HG03095 (cell line): ENCODE data around the gene GSK3B.

Source experiments
- ATAC-seq: cut with Tn5 transposase; IDR thresholded peaks from one replicate; pipeline ENCODE4 v1.9.1; 2021; ENCODE audit warnings: moderate library complexity; ENCODE audit not compliant: unreplicated experiment

GSK3B gene

DNA sequence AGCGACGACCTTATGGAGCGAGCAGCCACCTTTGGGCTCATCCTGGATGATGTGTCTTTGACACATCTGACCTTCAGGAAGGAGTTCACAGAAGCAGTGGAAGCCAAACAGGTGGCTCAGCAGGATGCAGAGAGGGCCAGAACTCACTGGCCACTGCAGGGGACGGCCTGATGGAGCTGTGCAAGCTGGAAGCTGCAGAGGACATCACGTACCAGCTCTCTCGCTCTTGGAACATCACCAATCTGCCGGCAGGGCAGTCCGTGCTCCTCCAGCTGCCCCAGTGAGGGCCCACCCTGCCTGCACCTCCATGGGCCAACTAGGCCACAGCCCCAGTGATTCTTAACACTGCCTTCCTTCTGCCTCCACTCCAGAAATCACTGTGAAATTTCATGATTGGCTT is 302.0 kb downstream of the GSK3B start:
- no peak for ATAC-seq

DNA sequence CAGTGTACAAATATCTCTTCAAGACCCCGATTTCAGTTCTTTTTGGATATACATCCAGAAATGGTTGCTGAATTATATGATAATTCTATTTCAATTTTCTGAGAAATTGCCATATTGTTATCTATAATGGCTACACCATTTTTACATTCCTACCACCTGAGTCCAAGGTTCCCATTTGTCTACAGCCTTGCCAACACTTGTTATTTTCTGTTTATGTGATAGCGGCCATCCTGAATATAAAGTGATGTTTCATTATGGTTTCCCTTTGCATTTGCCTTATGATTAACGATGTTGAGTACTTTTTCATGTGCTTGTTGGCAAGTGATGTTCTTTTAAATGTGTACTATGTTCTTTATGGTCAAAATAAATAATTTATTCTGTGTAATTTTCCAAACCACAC is 303.9 kb downstream of the GSK3B start:
- ATAC-seq: no peak

DNA sequence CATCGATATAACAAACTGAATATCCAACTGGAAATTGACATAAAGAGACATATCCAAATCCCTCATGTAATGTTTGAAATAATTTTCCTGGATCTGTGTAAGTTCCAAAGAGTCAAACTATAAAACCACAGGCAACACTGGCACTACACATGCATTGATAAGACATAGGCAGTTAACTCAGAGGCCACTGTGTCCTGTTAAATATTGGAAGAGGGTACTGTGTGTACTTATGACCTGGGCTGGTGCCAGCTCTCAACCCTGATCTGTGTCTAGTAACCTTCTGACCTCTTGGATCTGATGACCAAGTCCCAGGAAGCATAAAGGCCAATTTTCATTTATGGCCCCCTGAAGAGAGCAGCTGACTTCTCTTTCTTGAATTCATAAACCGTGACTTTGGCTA is 307.8 kb downstream of the GSK3B start:
- ATAC-seq: no peak

DNA sequence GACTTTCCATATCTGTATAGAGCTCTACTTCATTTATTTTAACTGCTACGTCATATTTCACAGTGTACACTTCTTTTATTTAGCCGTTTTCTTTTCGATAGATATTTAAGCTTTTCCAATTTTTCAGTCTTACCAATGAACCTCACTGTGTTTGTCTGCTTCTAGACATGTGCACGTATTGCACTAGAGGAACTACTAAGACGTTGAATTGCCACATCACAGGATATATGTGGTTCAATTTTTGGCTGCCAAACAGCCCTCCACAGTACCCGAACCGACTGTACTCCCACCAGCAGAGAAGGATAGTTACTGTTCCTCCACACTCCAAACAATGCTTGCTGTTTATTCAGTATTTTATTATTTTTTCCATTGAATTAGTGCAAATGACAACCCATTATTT is 310.4 kb downstream of the GSK3B start:
- ATAC-seq: no peak

DNA sequence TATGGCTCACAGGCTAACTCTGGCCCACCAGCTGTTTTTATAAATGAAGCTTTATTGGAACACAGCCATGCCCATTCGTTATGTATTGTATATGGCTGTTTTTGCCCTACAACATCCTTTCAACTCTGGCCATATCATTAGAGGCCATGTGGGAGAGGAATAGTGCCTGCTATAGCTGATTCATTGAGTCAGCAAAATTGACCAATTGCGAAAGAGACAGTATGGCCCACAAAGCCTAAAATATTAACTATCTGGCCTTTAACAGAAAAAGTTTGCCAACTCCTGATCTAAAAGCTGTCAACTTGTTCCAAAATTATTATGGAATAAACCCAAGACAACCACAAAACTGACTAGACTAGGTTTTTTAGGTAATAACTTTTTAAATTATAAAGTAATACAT is 311.0 kb downstream of the GSK3B start:
- no peak for ATAC-seq

DNA sequence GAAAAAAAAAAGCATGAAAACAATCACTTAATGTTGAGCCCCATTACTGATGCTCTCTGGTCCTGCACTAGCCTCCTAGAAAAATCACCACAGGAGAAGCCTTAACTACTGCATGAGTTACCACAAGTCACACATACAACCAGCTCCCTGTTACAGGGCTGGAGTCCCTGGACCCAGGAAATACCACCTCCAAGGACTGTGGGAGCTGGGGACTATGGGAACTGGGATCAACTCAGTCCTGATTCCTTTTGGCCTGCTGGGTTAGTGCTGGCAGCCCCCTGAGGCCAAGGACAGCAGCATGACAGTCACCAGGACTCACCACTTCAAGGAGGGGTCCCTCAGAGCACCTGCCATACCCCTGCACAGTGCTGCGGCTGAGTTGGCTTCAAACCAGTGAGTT is 311.8 kb downstream of the GSK3B start:
- ATAC-seq: no peak

DNA sequence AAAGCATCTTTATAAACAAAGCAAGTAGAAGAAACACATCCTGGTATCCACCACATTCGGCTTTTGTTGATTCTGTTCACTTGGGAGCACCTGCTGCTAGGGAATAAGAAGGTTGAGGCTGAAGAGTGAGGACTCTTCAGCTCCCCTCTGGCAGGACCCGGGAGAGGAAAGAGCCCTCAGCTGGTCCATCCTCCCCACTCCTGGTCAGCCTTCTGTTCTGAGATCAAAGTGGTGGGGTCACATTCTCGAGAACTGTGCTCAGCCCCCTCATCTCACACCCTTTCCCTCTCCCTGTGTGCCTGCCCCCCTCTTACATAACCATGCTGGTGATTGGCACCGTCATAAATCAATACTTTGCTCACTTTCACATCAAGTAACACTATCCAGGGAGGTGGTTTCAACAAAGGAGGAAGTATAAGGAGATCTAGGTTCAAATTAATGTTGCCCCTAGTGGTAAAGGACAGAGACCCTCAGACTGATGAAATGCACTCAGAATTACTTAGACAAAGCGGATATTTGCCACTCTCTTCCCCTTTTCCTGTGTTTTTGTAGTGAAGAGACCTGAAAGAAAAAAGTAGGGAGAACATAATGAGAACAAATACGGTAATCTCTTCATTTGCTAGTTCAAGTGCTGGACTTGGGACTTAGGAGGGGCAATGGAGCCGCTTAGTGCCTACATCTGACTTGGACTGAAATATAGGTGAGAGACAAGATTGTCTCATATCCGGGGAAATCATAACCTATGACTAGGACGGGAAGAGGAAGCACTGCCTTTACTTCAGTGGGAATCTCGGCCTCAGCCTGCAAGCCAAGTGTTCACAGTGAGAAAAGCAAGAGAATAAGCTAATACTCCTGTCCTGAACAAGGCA is 312.7 kb downstream of the GSK3B start, which contains the start of gene NR1I2:
NR1I2 (plus strand) TSS at position 772 of the 869 bp plus-strand sequence.
- no peak for ATAC-seq

DNA sequence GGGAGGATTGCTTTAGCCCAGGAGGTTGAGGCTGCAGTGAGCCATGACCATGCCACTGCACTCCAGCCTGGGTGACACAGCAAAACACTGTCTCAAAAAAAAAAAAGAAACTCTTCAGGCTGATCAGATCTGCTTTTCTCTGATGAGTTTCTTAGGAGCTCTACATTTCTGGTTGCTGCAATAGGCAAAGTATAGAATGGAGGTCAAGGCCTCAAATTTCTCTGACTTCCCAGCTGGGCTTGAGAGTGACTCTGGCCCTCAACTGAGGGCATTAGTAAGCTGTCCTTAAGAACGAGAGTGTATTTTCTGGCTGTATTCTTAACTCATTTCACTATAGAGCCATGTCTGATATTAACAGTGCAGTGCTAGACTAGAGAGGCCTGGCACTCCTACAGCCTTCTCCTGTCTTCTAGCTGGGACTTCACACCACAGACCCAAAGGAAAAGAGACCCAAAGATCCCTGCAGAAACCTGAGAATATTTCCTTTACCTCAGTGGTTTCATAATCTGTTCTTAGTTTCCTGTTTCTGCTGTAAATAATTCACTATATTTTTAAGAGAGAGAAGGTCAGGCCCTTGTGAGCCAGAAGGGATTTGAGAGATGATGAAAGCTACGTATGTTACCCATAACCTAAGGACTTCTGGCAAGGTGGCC is 314.4 kb downstream of the GSK3B start:
- peak; percentile 56 for ATAC-seq

DNA sequence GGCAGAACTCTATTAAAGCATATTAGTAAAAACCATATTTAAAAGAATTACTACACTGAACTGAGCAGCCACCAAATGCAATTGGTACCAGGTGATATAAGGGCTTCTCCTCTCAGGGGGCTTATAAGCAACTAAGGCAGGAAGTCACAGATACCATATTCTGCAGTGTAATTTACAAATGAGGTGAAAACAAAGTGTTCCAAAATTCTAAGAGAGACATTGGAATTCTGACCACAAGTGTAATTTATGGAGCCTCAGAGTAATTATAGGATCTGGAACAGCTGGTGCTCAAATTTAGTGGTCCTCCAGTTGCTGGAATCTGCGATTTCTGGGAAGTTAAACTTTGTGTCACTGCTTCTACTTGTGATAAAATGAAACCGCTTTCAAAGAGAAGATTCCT is 315.4 kb downstream of the GSK3B start:
- no peak for ATAC-seq

DNA sequence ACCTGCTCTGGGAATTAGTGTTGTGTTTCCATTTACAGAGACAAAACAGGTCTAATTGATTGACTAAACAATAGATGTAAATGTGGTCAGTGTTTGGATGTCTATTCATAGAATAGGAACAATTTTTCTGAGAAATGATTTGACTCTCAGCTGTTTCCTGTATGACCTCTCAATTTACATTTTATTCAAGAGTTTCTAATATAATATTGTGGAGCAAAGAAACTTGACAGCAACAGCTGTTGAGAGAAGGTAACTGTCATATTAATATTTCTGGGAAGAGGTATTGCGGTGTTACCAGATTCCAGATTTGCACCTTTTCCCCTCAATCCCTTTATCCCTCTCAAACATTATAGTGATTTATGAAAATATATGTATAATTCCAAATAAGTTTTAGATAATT is 316.1 kb downstream of the GSK3B start:
- no peak for ATAC-seq

DNA sequence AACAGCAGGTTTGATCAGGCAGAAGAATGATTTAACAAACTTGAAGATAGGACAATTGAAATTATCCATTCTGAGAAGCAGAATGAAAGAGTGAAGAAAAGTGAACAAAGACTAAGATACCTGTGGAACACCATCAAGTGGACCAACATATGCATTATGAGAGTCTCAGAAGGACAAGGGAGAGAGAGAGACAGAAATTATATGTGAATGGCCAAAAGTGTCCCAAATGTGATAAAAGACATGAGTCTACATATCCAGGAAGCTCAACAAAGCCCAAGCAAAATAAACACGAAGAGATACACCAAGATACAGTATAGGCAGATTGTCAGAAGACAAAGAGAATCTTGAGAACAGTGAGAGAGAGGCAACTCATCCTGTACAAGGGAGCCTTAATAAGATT is 317.9 kb downstream of the GSK3B start:
- ATAC-seq: no peak

DNA sequence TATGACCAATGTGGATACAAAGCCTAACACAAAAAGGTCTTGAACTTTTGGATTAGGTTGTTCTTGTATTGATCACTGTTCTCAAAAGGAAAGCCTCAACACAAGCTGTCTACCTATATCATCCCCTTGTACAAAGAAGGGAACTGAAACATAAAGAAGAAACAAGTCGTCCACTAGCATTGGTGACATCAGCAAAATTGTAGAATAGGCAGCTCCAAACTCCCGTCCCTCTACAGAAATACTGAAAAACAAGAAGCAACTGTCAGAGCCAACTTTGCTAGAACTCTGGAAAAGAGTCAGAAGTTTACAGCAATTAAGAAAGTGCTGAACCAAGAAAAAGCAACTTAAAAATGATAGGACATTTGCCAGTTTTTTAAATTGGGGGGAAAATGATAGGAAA is 319.8 kb downstream of the GSK3B start:
- peak; percentile 86 for ATAC-seq
